Endothelial cell of umbilical vein (primary cell): ENCODE measurements around the gene ARHGAP42. TPM values are rescaled to one million over a fixed set of nuclear protein-coding genes. Genes with fewer than 3 reads are reported as not detected.

Source experiments
- BruUV-seq: library from RNA; stranded (reverse); fragments of 400-500 nt; replicated peaks from 2 replicates; lab custom pipeline; 2021; lab: Mats Ljungman, UMichigan
- CTCF ChIA-PET: fragments of 300-600, 350-600 bp; sonication (Branson Sonifier 250); formaldehyde crosslinking; loops from one replicate; lab custom pipeline; 2021; ENCODE audit warnings: antibody characterized with exemption, inconsistent platforms; lab: Charles Lee
- POLR2A ChIA-PET: fragments of 300-600, 350-600 bp; sonication (Branson Sonifier 250); formaldehyde crosslinking; loops from one replicate; lab custom pipeline; 2021; ENCODE audit warnings: antibody characterized with exemption, inconsistent platforms; lab: Charles Lee
- DNase-seq: peaks from one replicate; pipeline ENCODE4 v3.0.0-alpha.2; 2011; ENCODE audit warnings: low read depth, low spot score
- FAIRE-seq: peaks from 2 replicates; lab custom pipeline; 2011; peaks lifted over from hg19 to GRCh38; lab: Jason Lieb, UNC
- H2AFZ ChIP-seq: 2 replicates; pipeline ENCODE4 v1.6.0; 2012; ENCODE audit warnings: low read depth, low read length, control low read depth, inconsistent platforms
- H3K27ac ChIP-seq: 2 replicates; pipeline ENCODE4 v1.5.1; 2011; ENCODE audit warnings: low read depth, mild to moderate bottlenecking, control low read depth, low read length, moderate library complexity; ENCODE audit not compliant: insufficient read depth
- H3K27me3 ChIP-seq, 2 experiments: 2 replicates each; pipeline versions ENCODE4 v1.6.0 to v1.6.1; 2011; ENCODE audit warnings: low read length in 2 of 2, mixed read lengths in 1 of 2; ENCODE audit not compliant: control insufficient read depth in 2 of 2, insufficient read depth in 2 of 2
- H3K36me3 ChIP-seq, 2 experiments: 2 replicates in 1 of 2; 3 replicates in 1 of 2; pipeline ENCODE4 v1.5.1; 2011; ENCODE audit warnings: low read length in 2 of 2, mild to moderate bottlenecking in 1 of 2, moderate library complexity in 1 of 2; ENCODE audit not compliant: control insufficient read depth in 2 of 2, insufficient read depth in 2 of 2; ENCODE audit errors: extremely low read depth in 1 of 2
- H3K4me1 ChIP-seq: 3 replicates; pipeline ENCODE4 v1.5.1; 2011; ENCODE audit warnings: mild to moderate bottlenecking, low read length; ENCODE audit not compliant: control insufficient read depth, insufficient read depth; ENCODE audit errors: extremely low read depth
- H3K4me2 ChIP-seq: 2 replicates; pipeline ENCODE4 v1.6.1; 2011; ENCODE audit warnings: low read length, control low read depth, mixed read lengths; ENCODE audit not compliant: insufficient read depth
- H3K4me3 ChIP-seq, 3 experiments: fragments of 200-600 bp in 1 of 3; sonication (generic), shearing (Covaris generic) in 1 of 3; replicated peaks in 1 of 3; 2 replicates each; pipeline ENCODE4 v1.5.1; 2011 to 2016; ENCODE audit warnings: control low read depth in 3 of 3, low read length in 3 of 3, mild to moderate bottlenecking in 2 of 3, inconsistent platforms in 1 of 3, low read depth in 1 of 3, moderate library complexity in 1 of 3; ENCODE audit not compliant: insufficient read depth in 1 of 3
- H3K79me2 ChIP-seq: 2 replicates; pipeline ENCODE4 v1.6.0; 2012; ENCODE audit warnings: low read length, inconsistent platforms; ENCODE audit not compliant: control insufficient read depth, insufficient read depth
- H3K9ac ChIP-seq: replicated peaks from 2 replicates; pipeline ENCODE3; 2011; ENCODE audit warnings: low read length, control low read depth; ENCODE audit not compliant: insufficient read depth; ENCODE audit errors: extremely low read depth
- H3K9me1 ChIP-seq: replicated peaks from 3 replicates; pipeline ENCODE4 v1.6.0; 2011; ENCODE audit warnings: mild to moderate bottlenecking, low read length; ENCODE audit not compliant: control insufficient read depth, insufficient read depth; ENCODE audit errors: extremely low read depth
- H3K9me3 ChIP-seq: replicated peaks from 2 replicates; pipeline ENCODE4 v1.5.1; 2012; ENCODE audit warnings: low read length, inconsistent platforms; ENCODE audit not compliant: control insufficient read depth, insufficient read depth
- H4K20me1 ChIP-seq: replicated peaks from 2 replicates; pipeline ENCODE3; 2011; ENCODE audit warnings: mild to moderate bottlenecking, low read length; ENCODE audit not compliant: control insufficient read depth, insufficient read depth; ENCODE audit errors: extremely low read depth
- EZH2 ChIP-seq: IDR thresholded peaks from 2 replicates; pipeline ENCODE4 v1.6.1; 2012; ENCODE audit warnings: borderline replicate concordance, low read depth, mild to moderate bottlenecking, moderate library complexity, low read length, inconsistent platforms; ENCODE audit not compliant: severe bottlenecking
- FOS ChIP-seq: IDR thresholded peaks from 2 replicates; pipeline ENCODE4 v1.6.1; 2011; ENCODE audit warnings: mild to moderate bottlenecking, low read length, moderate library complexity, borderline replicate concordance; ENCODE audit not compliant: insufficient read depth
- GATA2 ChIP-seq: IDR thresholded peaks from 2 replicates; pipeline ENCODE4 v1.7.0; 2011; ENCODE audit warnings: low read depth, mild to moderate bottlenecking, moderate library complexity, mixed read lengths, low read length; ENCODE audit not compliant: insufficient read length, insufficient read depth
- JUN ChIP-seq: IDR thresholded peaks from 2 replicates; pipeline ENCODE4 v1.6.1; 2011; ENCODE audit warnings: borderline replicate concordance, low read depth; ENCODE audit not compliant: insufficient read length, insufficient read depth
- MYC ChIP-seq: IDR thresholded peaks from one replicate; pipeline ENCODE4 v1.6.1; 2011; ENCODE audit warnings: mild to moderate bottlenecking, low read depth, low read length
- POLR2A ChIP-seq: IDR thresholded peaks from 2 replicates; pipeline ENCODE4 v1.6.1; 2012; ENCODE audit warnings: low read depth, mild to moderate bottlenecking, control low read depth, low read length
- POLR2AphosphoS5 ChIP-seq: IDR thresholded peaks from 2 replicates; pipeline ENCODE4 v1.6.1; 2012; ENCODE audit warnings: low read depth, mild to moderate bottlenecking, control low read depth, low read length, moderate library complexity; ENCODE audit not compliant: insufficient read depth
- dilution Hi-C: fragments of 300-500 bp; cut with MboI; formaldehyde crosslinking; loops from one replicate; pipeline ENCODE4 v1.15.0; 2019; ENCODE audit warnings: low sequenced_read_pairs; ENCODE audit not compliant: extremely low pct_ligation_motif_present
- intact Hi-C: fragments of 100-400 bp; cut with micrococcal nuclease; formaldehyde crosslinking; loops from one replicate; pipeline ENCODE4 v1.10.0; 2022
- polyA plus RNA-seq, 4 experiments: library from polyadenylated mRNA; depleted of rRNA in 3 of 4; stranded (reverse) in 3 of 4; unstranded in 1 of 4; fragments of >200 nt; gene quantifications; 2 replicates each; pipeline versions ENCODE4 v1.2.1 to v1.2.3, GENCODE V29; 2011 to 2012; ENCODE audit warnings: missing spikeins in 1 of 4
- total RNA-seq: library from RNA; stranded (reverse); gene quantifications from 2 replicates; pipeline ENCODE4 v1.2.3, GENCODE V29; 2021
- TF ChIP-seq, protein P1 (sequence below), 2 donors: IDR thresholded peaks; 1 replicate in 1 of 2; 2 replicates in 1 of 2; pipeline ENCODE4 v1.5.1; 2011; ENCODE audit warnings: low read length in 2 of 2, mild to moderate bottlenecking in 2 of 2, moderate library complexity in 2 of 2, control low read depth in 1 of 2, inconsistent platforms in 1 of 2, low read depth in 1 of 2; ENCODE audit not compliant: insufficient read depth in 1 of 2; ENCODE audit errors: extremely low read depth in 1 of 2
- TF ChIP-seq, protein P2 (sequence below): IDR thresholded peaks from 2 replicates; pipeline ENCODE4 v1.6.1; 2011; ENCODE audit not compliant: insufficient read depth, insufficient read length

Gene ARHGAP42
- total and polyA plus RNA-seq, 2 donors (not counting 3 experiments of a cell fraction or from before 2014, with no cell fraction given): 1.8 to 2.4 TPM

DNA sequence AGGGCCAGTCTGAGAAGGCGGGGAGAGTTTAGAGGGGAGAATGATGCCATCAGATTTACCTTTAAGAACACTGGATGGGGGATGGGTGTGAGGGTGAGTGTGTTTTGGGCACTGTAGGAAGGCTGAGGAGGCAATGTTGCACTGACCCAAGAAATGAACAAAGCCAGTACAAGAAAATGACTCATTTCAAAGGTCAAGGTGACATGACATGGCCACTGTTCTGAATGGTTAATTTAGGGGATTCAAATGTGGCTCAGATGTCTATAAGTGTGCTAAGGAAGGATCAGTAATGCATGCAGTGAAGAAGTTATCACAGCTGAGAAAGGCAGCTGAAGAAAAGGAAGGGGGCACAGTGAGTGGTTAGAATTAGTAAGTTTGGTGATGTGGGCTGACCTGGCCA is 312.7 kb downstream of the ARHGAP42 start:
- no peak for FAIRE-seq
- POLR2A ChIA-PET: no interaction called here

More for the DNA sequence above, 312.7 kb downstream of the ARHGAP42 start:
- Histone ChIP-seq H2AFZ (no peak overlapping the region), H3K4me3 (no peak overlapping the region), H3K4me1 (no peaks in the 10 kb centered on the region), H3K9me1 (no peaks in the 10 kb centered on the region), H3K4me2 (no peak overlapping the region), H3K36me3 (no peaks in the 10 kb centered on the region), H3K27me3 (no peaks in the 10 kb centered on the region), H3K9me3 (no peaks in the 10 kb centered on the region), H3K27ac (no peak overlapping the region), H3K79me2 (no peaks in the 10 kb centered on the region), H3K9ac (no peak overlapping the region), H4K20me1 (no peaks in the 10 kb centered on the region)
- intact Hi-C loops: loop anchor here (10.0 kb wide), 1 partner anchor 1645 kb away; no protein-coding TSS in a partner anchor
- TF ChIP-seq FOS (no peak), JUN (no peak), POLR2AphosphoS5 (no peak), MYC (no peak), GATA2 (no peak), EZH2 (no peak), POLR2A (no peak)
- TF ChIP-seq, protein P1, sequence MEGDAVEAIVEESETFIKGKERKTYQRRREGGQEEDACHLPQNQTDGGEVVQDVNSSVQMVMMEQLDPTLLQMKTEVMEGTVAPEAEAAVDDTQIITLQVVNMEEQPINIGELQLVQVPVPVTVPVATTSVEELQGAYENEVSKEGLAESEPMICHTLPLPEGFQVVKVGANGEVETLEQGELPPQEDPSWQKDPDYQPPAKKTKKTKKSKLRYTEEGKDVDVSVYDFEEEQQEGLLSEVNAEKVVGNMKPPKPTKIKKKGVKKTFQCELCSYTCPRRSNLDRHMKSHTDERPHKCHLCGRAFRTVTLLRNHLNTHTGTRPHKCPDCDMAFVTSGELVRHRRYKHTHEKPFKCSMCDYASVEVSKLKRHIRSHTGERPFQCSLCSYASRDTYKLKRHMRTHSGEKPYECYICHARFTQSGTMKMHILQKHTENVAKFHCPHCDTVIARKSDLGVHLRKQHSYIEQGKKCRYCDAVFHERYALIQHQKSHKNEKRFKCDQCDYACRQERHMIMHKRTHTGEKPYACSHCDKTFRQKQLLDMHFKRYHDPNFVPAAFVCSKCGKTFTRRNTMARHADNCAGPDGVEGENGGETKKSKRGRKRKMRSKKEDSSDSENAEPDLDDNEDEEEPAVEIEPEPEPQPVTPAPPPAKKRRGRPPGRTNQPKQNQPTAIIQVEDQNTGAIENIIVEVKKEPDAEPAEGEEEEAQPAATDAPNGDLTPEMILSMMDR (IDR thresholded peaks at IDR 0.05; ENCODE audit: extremely low read depth in 1 of 2, insufficient read depth in 1 of 2, low read depth in 1 of 2, low read length in 2 of 2): no peak
- TF ChIP-seq, protein P2, sequence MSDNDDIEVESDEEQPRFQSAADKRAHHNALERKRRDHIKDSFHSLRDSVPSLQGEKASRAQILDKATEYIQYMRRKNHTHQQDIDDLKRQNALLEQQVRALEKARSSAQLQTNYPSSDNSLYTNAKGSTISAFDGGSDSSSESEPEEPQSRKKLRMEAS: no peak
- CTCF ChIA-PET: no interaction called here
- no peak for DNase-seq
- dilution Hi-C loops: no loop called here
- BruUV-seq: no TSS peak
